HUDEP-2 (cell line): ENCODE data around the gene WDR70.
"Not testable (repeated sequence)": the region's sequence is repeated elsewhere in the genome, so short reads cannot be mapped to it uniquely, and the experiment has no call there.

Source experiments
- DNase-seq, 76 experiments: peaks; one replicate each; lab custom pipeline; 2025; ENCODE audit not compliant: unreplicated experiment in 76 of 76; lab: John Stamatoyannopoulos, UW

WDR70 gene

GRCh38 chr5:37379100-37379628 is at the start of gene WDR70:
Gene WDR70, plus strand, starts transcription at chr5:37379318. Its CDS starts 50 bp downstream, at chr5:37379368.
- peak in 75 of 76 experiments; percentile 36 to 86 (median 73) for DNase-seq

GRCh38 chr5:37334754-37335153 is 44.4 kb upstream of the WDR70 start:
- DNase-seq, result not testable (repeated sequence)

GRCh38 chr5:37342741-37343140 is 36.4 kb upstream of the WDR70 start:
- DNase-seq, result not testable (repeated sequence)

GRCh38 chr5:37355161-37355560 is 24.0 kb upstream of the WDR70 start:
- no peak for DNase-seq

- no peak for DNase-seq
Measured at GRCh38 chr5:37370550-37370863, 8.6 kb upstream of the WDR70 start.

- peak in 75 of 76 experiments; percentile 12 to 91 (median 79) for DNase-seq
Measured at GRCh38 chr5:37370864-37371726, 8.0 kb upstream of the WDR70 start, which contains the start of gene NUP155. Gene NUP155, minus strand, starts transcription at chr5:37371106. Its CDS starts 129 bp downstream, at chr5:37370977.

GRCh38 chr5:37375091-37375490 is 4.0 kb upstream of the WDR70 start:
- DNase-seq, result no peak

GRCh38 chr5:37378066-37378465 is 1.1 kb upstream of the WDR70 start:
- DNase-seq, result not testable (repeated sequence)

GRCh38 chr5:37391591-37391990 is 12.5 kb downstream of the WDR70 start:
- DNase-seq, result no peak

GRCh38 chr5:37396352-37396751 is 17.2 kb downstream of the WDR70 start:
- no peak for DNase-seq

- no peak for DNase-seq
Measured at GRCh38 chr5:37400501-37400900, 21.4 kb downstream of the WDR70 start.

- no peak for DNase-seq
Measured at GRCh38 chr5:37412515-37412914, 33.4 kb downstream of the WDR70 start.

- DNase-seq, result not testable (repeated sequence)
Measured at GRCh38 chr5:37415456-37415855, 36.3 kb downstream of the WDR70 start.

- no peak for DNase-seq
Measured at GRCh38 chr5:37417347-37417746, 38.2 kb downstream of the WDR70 start.

- no peak for DNase-seq
Measured at GRCh38 chr5:37424441-37424840, 45.3 kb downstream of the WDR70 start.

- DNase-seq, result no peak
Measured at GRCh38 chr5:37428044-37428443, 48.9 kb downstream of the WDR70 start.

GRCh38 chr5:37435261-37435660 is 56.1 kb downstream of the WDR70 start:
- no peak for DNase-seq

- DNase-seq, result no peak
Measured at GRCh38 chr5:37436146-37436934, 57.2 kb downstream of the WDR70 start.

- no peak for DNase-seq
Measured at GRCh38 chr5:37437711-37438110, 58.6 kb downstream of the WDR70 start.

- not testable (repeated sequence) for DNase-seq
Measured at GRCh38 chr5:37445783-37446182, 66.7 kb downstream of the WDR70 start.

- DNase-seq, result no peak
Measured at GRCh38 chr5:37448941-37449340, 69.8 kb downstream of the WDR70 start.
